Measurements from ENCODE around the gene TEX44.
"Not testable (repeated sequence)": the region's sequence is repeated elsewhere in the genome, so short reads cannot be mapped to it uniquely, and the experiment has no call there.

Gene TEX44

GRCh38 chr2:231592636-231593145, at the start of gene TEX44:
Gene TEX44 (plus strand): TSS chr2:231592864. CDS start chr2:231592952, 88 bp downstream.
- DNase-seq, result no peak

- DNase-seq, result peak; percentile 80
Observed at GRCh38 chr2:231545105-231545902, 47.4 kb upstream of the TEX44 start.

- DNase-seq, result no peak
Observed at GRCh38 chr2:231546014-231546715, 46.5 kb upstream of the TEX44 start.

- DNase-seq, result no peak
Observed at GRCh38 chr2:231547315-231548110, 45.2 kb upstream of the TEX44 start.

- DNase-seq, result no peak
Observed at GRCh38 chr2:231548752-231549151, 43.9 kb upstream of the TEX44 start.

- no peak for DNase-seq
Observed at GRCh38 chr2:231549446-231550239, 43.0 kb upstream of the TEX44 start.

- no peak for DNase-seq
Observed at GRCh38 chr2:231552752-231553151, 39.9 kb upstream of the TEX44 start.

- DNase-seq, result no peak
Observed at GRCh38 chr2:231554327-231554726, 38.3 kb upstream of the TEX44 start.

GRCh38 chr2:231554748-231555545, 37.7 kb upstream of the TEX44 start:
- DNase-seq, result peak; percentile 51

- not testable (repeated sequence) for DNase-seq
Observed at GRCh38 chr2:231556496-231556895, 36.2 kb upstream of the TEX44 start.

GRCh38 chr2:231556981-231557380, 35.7 kb upstream of the TEX44 start:
- no peak for DNase-seq

GRCh38 chr2:231557571-231558217, 35.0 kb upstream of the TEX44 start:
- DNase-seq, result peak; percentile 75

- peak; percentile 24 for DNase-seq
Observed at GRCh38 chr2:231563378-231563961, 29.2 kb upstream of the TEX44 start.

- no peak for DNase-seq
Observed at GRCh38 chr2:231565887-231566594, 26.6 kb upstream of the TEX44 start.

GRCh38 chr2:231567159-231567558, 25.5 kb upstream of the TEX44 start:
- DNase-seq, result no peak

GRCh38 chr2:231568098-231568784, 24.4 kb upstream of the TEX44 start:
- no peak for DNase-seq

- no peak for DNase-seq
Observed at GRCh38 chr2:231568785-231569435, 23.8 kb upstream of the TEX44 start.

GRCh38 chr2:231570915-231571314, 21.7 kb upstream of the TEX44 start:
- DNase-seq, result not testable (repeated sequence)

All from CD4-positive, alpha-beta T cell treated with Interleukin-15 for 1 hour (primary cell).